GM19025 (cell line): ENCODE data around the gene FAM151A.

Source experiments
- ATAC-seq: cut with Tn5 transposase; IDR thresholded peaks from one replicate; pipeline ENCODE4 v1.9.1; 2021; ENCODE audit warnings: mild to moderate bottlenecking, low read depth, moderate library complexity; ENCODE audit not compliant: unreplicated experiment

FAM151A gene

GRCh38 chr1:54623216-54624007 is at the start of gene FAM151A:
TSS of gene FAM151A (minus strand) at chr1:54623525. CDS start at chr1:54623395, 130 bp downstream.
- ATAC-seq = no peak

- no peak for ATAC-seq
Observed at GRCh38 chr1:54671985-54672608, 48.8 kb upstream of the FAM151A start.

GRCh38 chr1:54668567-54668966 is 45.2 kb upstream of the FAM151A start:
- ATAC-seq = no peak

- no peak for ATAC-seq
Observed at GRCh38 chr1:54667797-54668196, 44.5 kb upstream of the FAM151A start.

GRCh38 chr1:54666333-54666732 is 43.0 kb upstream of the FAM151A start:
- no peak for ATAC-seq

- ATAC-seq = no peak
Observed at GRCh38 chr1:54665852-54666251, 42.5 kb upstream of the FAM151A start.

GRCh38 chr1:54664364-54664763 is 41.0 kb upstream of the FAM151A start:
- ATAC-seq = no peak

- ATAC-seq = no peak
Observed at GRCh38 chr1:54663725-54664124, 40.4 kb upstream of the FAM151A start.

GRCh38 chr1:54658164-54658913 is 35.0 kb upstream of the FAM151A start:
- no peak for ATAC-seq

- ATAC-seq = no peak
Observed at GRCh38 chr1:54653036-54653435, 29.7 kb upstream of the FAM151A start.

GRCh38 chr1:54652168-54652567 is 28.8 kb upstream of the FAM151A start:
- no peak for ATAC-seq

GRCh38 chr1:54651608-54652007 is 28.3 kb upstream of the FAM151A start:
- ATAC-seq = no peak

GRCh38 chr1:54650417-54650816 is 27.1 kb upstream of the FAM151A start:
- no peak for ATAC-seq

- no peak for ATAC-seq
Observed at GRCh38 chr1:54649921-54650320, 26.6 kb upstream of the FAM151A start.

- no peak for ATAC-seq
Observed at GRCh38 chr1:54649130-54649898, 26.0 kb upstream of the FAM151A start.

GRCh38 chr1:54645806-54646676 is 22.7 kb upstream of the FAM151A start:
- no peak for ATAC-seq

GRCh38 chr1:54643736-54644135 is 20.4 kb upstream of the FAM151A start:
- no peak for ATAC-seq

- no peak for ATAC-seq
Observed at GRCh38 chr1:54640863-54641836, 17.8 kb upstream of the FAM151A start, which contains the start of gene MROH7. TSS of gene MROH7 (plus strand) at chr1:54641786. CDS start at chr1:54652927, 11,141 bp downstream.
